Activated CD4-positive, CD25-positive, alpha-beta regulatory T cell (primary cell): Measurements from ENCODE around the gene SLC8A1.

ENCODE experiments used
- DNase-seq, 4 experiments: peaks; one replicate each; lab custom pipeline; 2025; lab: John Stamatoyannopoulos, UW

The SLC8A1 gene

GRCh38 chr2:40190457-40190856 lies 261.4 kb downstream of the SLC8A1 start:
- DNase-seq, result no peak

- DNase-seq, result no peak
Observed at GRCh38 chr2:40189881-40190280, 262.0 kb downstream of the SLC8A1 start.

- no peak for DNase-seq
Observed at GRCh38 chr2:40187054-40187453, 264.8 kb downstream of the SLC8A1 start.

GRCh38 chr2:40184551-40184950 lies 267.3 kb downstream of the SLC8A1 start:
- DNase-seq, result no peak

- DNase-seq, result no peak
Observed at GRCh38 chr2:40181855-40182254, 270.0 kb downstream of the SLC8A1 start.

- no peak for DNase-seq
Observed at GRCh38 chr2:40179801-40180200, 272.1 kb downstream of the SLC8A1 start.

- no peak for DNase-seq
Observed at GRCh38 chr2:40178971-40179370, 272.9 kb downstream of the SLC8A1 start.

- DNase-seq, result no peak
Observed at GRCh38 chr2:40178171-40178778, 273.6 kb downstream of the SLC8A1 start.

GRCh38 chr2:40177366-40177765 lies 274.5 kb downstream of the SLC8A1 start:
- DNase-seq, result no peak

GRCh38 chr2:40173276-40173675 lies 278.6 kb downstream of the SLC8A1 start:
- DNase-seq, result no peak

- no peak for DNase-seq
Observed at GRCh38 chr2:40169856-40170255, 282.0 kb downstream of the SLC8A1 start.

GRCh38 chr2:40169430-40169829 lies 282.5 kb downstream of the SLC8A1 start:
- DNase-seq, result no peak

- DNase-seq, result no peak
Observed at GRCh38 chr2:40168546-40168945, 283.3 kb downstream of the SLC8A1 start.

- DNase-seq, result no peak
Observed at GRCh38 chr2:40168032-40168431, 283.9 kb downstream of the SLC8A1 start.

- DNase-seq, result no peak
Observed at GRCh38 chr2:40166006-40166405, 285.9 kb downstream of the SLC8A1 start.

- DNase-seq, result no peak
Observed at GRCh38 chr2:40165509-40165844, 286.4 kb downstream of the SLC8A1 start.

GRCh38 chr2:40164736-40165508 lies 287.0 kb downstream of the SLC8A1 start:
- DNase-seq, result no peak

- no peak for DNase-seq
Observed at GRCh38 chr2:40161986-40162385, 289.9 kb downstream of the SLC8A1 start.

GRCh38 chr2:40160751-40161218 lies 291.1 kb downstream of the SLC8A1 start:
- DNase-seq, result no peak

GRCh38 chr2:40159333-40159732 lies 292.6 kb downstream of the SLC8A1 start:
- no peak for DNase-seq

- no peak for DNase-seq
Observed at GRCh38 chr2:40158781-40159180, 293.1 kb downstream of the SLC8A1 start.

- DNase-seq, result no peak
Observed at GRCh38 chr2:40155728-40156127, 296.2 kb downstream of the SLC8A1 start.

GRCh38 chr2:40150266-40150665 lies 301.6 kb downstream of the SLC8A1 start:
- DNase-seq, result no peak

- DNase-seq, result no peak
Observed at GRCh38 chr2:40148334-40148733, 303.6 kb downstream of the SLC8A1 start.
